Uterus (tissue), 2 donors: ENCODE results near the gene CIRBP.

Experiments used
- POLR2A ChIP-seq, 2 donors: fragments of 450-650 bp; IDR thresholded peaks; one replicate each; pipeline ENCODE4 v1.6.1; 2016; ENCODE audit warnings: antibody characterized with exemption in 2 of 2, mild to moderate bottlenecking in 1 of 2, moderate library complexity in 1 of 2
- TF ChIP-seq, protein P1 (sequence below), 4 experiments: fragments of 200-600 bp in 2 of 4; fragments of 450-650 bp in 2 of 4; sonication (generic) in 2 of 4; IDR thresholded peaks; one replicate each; pipeline ENCODE4 v1.5.1; 2016 to 2019; ENCODE audit warnings: antibody characterized with exemption in 4 of 4, mild to moderate bottlenecking in 2 of 4, moderate library complexity in 1 of 4

DNA sequence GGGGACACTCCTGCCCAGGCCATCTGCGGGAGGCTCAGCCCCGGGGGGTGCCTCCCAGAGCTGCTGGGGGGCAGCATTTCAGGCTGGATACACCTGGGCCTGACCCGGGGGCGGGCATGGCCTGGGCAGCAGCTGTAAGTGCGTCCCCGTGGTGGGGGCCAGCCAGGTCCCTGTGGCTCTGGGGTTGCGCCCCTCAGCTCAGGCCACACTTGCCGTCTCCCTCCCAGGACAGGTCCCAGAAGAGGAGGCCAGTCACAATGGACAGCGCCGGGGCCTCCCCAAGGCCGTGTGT lies 43.0 kb upstream of the CIRBP start:
- TF ChIP-seq, protein P1, sequence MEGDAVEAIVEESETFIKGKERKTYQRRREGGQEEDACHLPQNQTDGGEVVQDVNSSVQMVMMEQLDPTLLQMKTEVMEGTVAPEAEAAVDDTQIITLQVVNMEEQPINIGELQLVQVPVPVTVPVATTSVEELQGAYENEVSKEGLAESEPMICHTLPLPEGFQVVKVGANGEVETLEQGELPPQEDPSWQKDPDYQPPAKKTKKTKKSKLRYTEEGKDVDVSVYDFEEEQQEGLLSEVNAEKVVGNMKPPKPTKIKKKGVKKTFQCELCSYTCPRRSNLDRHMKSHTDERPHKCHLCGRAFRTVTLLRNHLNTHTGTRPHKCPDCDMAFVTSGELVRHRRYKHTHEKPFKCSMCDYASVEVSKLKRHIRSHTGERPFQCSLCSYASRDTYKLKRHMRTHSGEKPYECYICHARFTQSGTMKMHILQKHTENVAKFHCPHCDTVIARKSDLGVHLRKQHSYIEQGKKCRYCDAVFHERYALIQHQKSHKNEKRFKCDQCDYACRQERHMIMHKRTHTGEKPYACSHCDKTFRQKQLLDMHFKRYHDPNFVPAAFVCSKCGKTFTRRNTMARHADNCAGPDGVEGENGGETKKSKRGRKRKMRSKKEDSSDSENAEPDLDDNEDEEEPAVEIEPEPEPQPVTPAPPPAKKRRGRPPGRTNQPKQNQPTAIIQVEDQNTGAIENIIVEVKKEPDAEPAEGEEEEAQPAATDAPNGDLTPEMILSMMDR (IDR thresholded peaks at IDR 0.05) = no peak
- TF ChIP-seq POLR2A (IDR thresholded peaks at IDR 0.05) = no peak
